Vagina (tissue), 2 donors: ENCODE data around the gene KNDC1. TPM values are rescaled to one million over a fixed set of nuclear protein-coding genes. Genes with fewer than 3 reads are reported as not detected.

Experiments used
- DNase-seq, 2 donors: peaks; one replicate each; pipeline ENCODE4 v3.0.0-alpha.2; 2017; ENCODE audit errors: extremely low spot score in 2 of 2
- H3K27ac ChIP-seq: fragments of 200-600 bp; sonication (generic); one replicate; pipeline ENCODE4 v1.5.1; 2019
- H3K27me3 ChIP-seq: fragments of 200-600 bp; sonication (generic); one replicate; pipeline ENCODE4 v1.5.1; 2019
- H3K36me3 ChIP-seq, 2 donors: fragments of 200-600 bp; sonication (generic); one replicate each; pipeline ENCODE4 v1.5.1; 2017 to 2019
- H3K4me1 ChIP-seq: fragments of 200-600 bp; sonication (generic); one replicate; pipeline ENCODE4 v1.5.1; 2019
- H3K4me3 ChIP-seq, 2 donors: fragments of 200-600 bp; sonication (generic); 1 replicate in 1 of 2; 2 replicates in 1 of 2; pipeline ENCODE4 v1.5.1; 2016 to 2019
- H3K9me3 ChIP-seq: fragments of 200-600 bp; sonication (generic); one replicate; pipeline ENCODE4 v1.5.1; 2019
- CTCF ChIP-seq, 3 experiments: fragments of 450-650 bp in 2 of 3; fragments of 200-600 bp in 1 of 3; sonication (generic) in 1 of 3; IDR thresholded peaks; one replicate each; pipeline ENCODE4 v1.5.1; 2017 to 2019; ENCODE audit warnings: antibody characterized with exemption in 3 of 3, mild to moderate bottlenecking in 2 of 3, moderate library complexity in 2 of 3
- POLR2A ChIP-seq, 2 donors: fragments of 450-650 bp; IDR thresholded peaks; one replicate each; pipeline ENCODE4 v1.6.1; 2017; ENCODE audit warnings: antibody characterized with exemption in 2 of 2, mild to moderate bottlenecking in 2 of 2, moderate library complexity in 2 of 2
- POLR2AphosphoS5 ChIP-seq, 2 donors: sonication (generic); formaldehyde crosslinking; IDR thresholded peaks; one replicate each; pipeline ENCODE4 v1.9.0; 2017; ENCODE audit warnings: antibody characterized with exemption in 2 of 2, mild to moderate bottlenecking in 2 of 2, low read depth in 1 of 2; ENCODE audit not compliant: insufficient read depth in 1 of 2
- intact Hi-C: fragments of 100-400 bp; cut with DNase I; formaldehyde crosslinking; loops from one replicate; pipeline ENCODE4 v1.15.1; 2023
- total RNA-seq: library from RNA; depleted of rRNA; stranded (reverse); fragments of >200 nt; gene quantifications from one replicate; pipeline ENCODE4 v1.2.3, GENCODE V29; 2016

KNDC1 gene
- total RNA-seq, 1 donor from 2014 or later: 3.4 TPM

GRCh38 chr10:133214468-133215410 lies 54.7 kb downstream of the KNDC1 start:
- intact Hi-C loops: no loop called here
- Histone ChIP-seq H3K27me3 (no peaks in the 10 kb centered on the region), H3K36me3 (no peaks in the 10 kb centered on the region), H3K9me3 (no peaks in the 10 kb centered on the region), H3K4me3 (no peak overlapping the region), H3K4me1 (no peaks in the 10 kb centered on the region), H3K27ac (no peak overlapping the region)
- no peak for DNase-seq
- TF ChIP-seq POLR2A (IDR thresholded peaks at IDR 0.05) (no peak), CTCF (IDR thresholded peaks at IDR 0.05) (no peak), POLR2AphosphoS5 (IDR thresholded peaks at IDR 0.05; ENCODE audit: insufficient read depth in 1 of 2, low read depth in 1 of 2) (no peak)

GRCh38 chr10:133215586-133215985 lies 55.6 kb downstream of the KNDC1 start:
- DNase-seq: no peak
- Histone ChIP-seq H3K4me1 (no peaks in the 10 kb centered on the region), H3K4me3 (no peak overlapping the region), H3K27me3 (no peaks in the 10 kb centered on the region), H3K36me3 (no peaks in the 10 kb centered on the region), H3K27ac (no peak overlapping the region), H3K9me3 (no peaks in the 10 kb centered on the region)
- TF ChIP-seq POLR2A (IDR thresholded peaks at IDR 0.05) (no peak), POLR2AphosphoS5 (IDR thresholded peaks at IDR 0.05; ENCODE audit: insufficient read depth in 1 of 2, low read depth in 1 of 2) (no peak), CTCF (IDR thresholded peaks at IDR 0.05) (no peak)
- intact Hi-C loops: no loop called here

- Histone ChIP-seq H3K27ac (no peak overlapping the region), H3K27me3 (no peaks in the 10 kb centered on the region), H3K36me3 (no peaks in the 10 kb centered on the region), H3K4me1 (no peaks in the 10 kb centered on the region), H3K9me3 (no peaks in the 10 kb centered on the region), H3K4me3 (no peak overlapping the region)
- no peak for DNase-seq
- intact Hi-C loops: no loop called here
- TF ChIP-seq POLR2AphosphoS5 (IDR thresholded peaks at IDR 0.05; ENCODE audit: insufficient read depth in 1 of 2, low read depth in 1 of 2) (no peak), POLR2A (IDR thresholded peaks at IDR 0.05) (no peak), CTCF (IDR thresholded peaks at IDR 0.05) (no peak)
Observed at GRCh38 chr10:133216776-133217175, 56.8 kb downstream of the KNDC1 start.

GRCh38 chr10:133217800-133218589 lies 58.0 kb downstream of the KNDC1 start:
- Histone ChIP-seq H3K27me3 (no peaks in the 10 kb centered on the region), H3K27ac (no peak overlapping the region), H3K9me3 (no peaks in the 10 kb centered on the region), H3K4me1 (no peaks in the 10 kb centered on the region), H3K36me3 (no peaks in the 10 kb centered on the region), H3K4me3 (no peak overlapping the region)
- no peak for DNase-seq
- intact Hi-C loops: no loop called here
- no peak for TF ChIP-seq CTCF (IDR thresholded peaks at IDR 0.05)
- TF ChIP-seq POLR2A (IDR thresholded peaks at IDR 0.05): no peak
- no peak for TF ChIP-seq POLR2AphosphoS5 (IDR thresholded peaks at IDR 0.05; ENCODE audit: insufficient read depth in 1 of 2, low read depth in 1 of 2)
